Endothelial cell (in vitro differentiated cells): ENCODE measurements around the gene ALDH5A1. TPM values are rescaled to one million over a fixed set of nuclear protein-coding genes. Genes with fewer than 3 reads are reported as not detected.

Source experiments
- DNase-seq: peaks from one replicate; pipeline ENCODE4 v3.0.0; 2021; ENCODE audit warnings: low spot score
- H3K27ac Mint-ChIP-seq: one replicate; pipeline ENCODE4 v1.8.0; 2021; ENCODE audit warnings: mixed read lengths, inconsistent platforms; ENCODE audit not compliant: unreplicated experiment
- H3K27me3 Mint-ChIP-seq: one replicate; pipeline ENCODE4 v1.8.0; 2021; ENCODE audit warnings: mild to moderate bottlenecking, moderate library complexity, mixed read lengths, inconsistent platforms; ENCODE audit not compliant: unreplicated experiment
- H3K36me3 Mint-ChIP-seq: one replicate; pipeline ENCODE4 v1.8.0; 2021; ENCODE audit warnings: mild to moderate bottlenecking, low read depth, mixed read lengths, inconsistent platforms; ENCODE audit not compliant: unreplicated experiment
- H3K4me1 Mint-ChIP-seq: one replicate; pipeline ENCODE4 v1.8.0; 2021; ENCODE audit warnings: mild to moderate bottlenecking, mixed read lengths, inconsistent platforms; ENCODE audit not compliant: unreplicated experiment
- H3K4me3 Mint-ChIP-seq: one replicate; pipeline ENCODE4 v1.8.0; 2021; ENCODE audit warnings: mild to moderate bottlenecking, mixed read lengths, inconsistent platforms; ENCODE audit not compliant: unreplicated experiment
- H3K9me3 Mint-ChIP-seq: one replicate; pipeline ENCODE4 v1.8.0; 2021; ENCODE audit warnings: mixed read lengths, inconsistent platforms; ENCODE audit not compliant: unreplicated experiment
- total RNA-seq: library from RNA; stranded (reverse); fragmentation: NEBNext Ultra II Directional; extraction: Animal tissue kit (Norgen Biotek cat#: 25700); gene quantifications from one replicate; pipeline ENCODE4 v1.2.1, GENCODE V29; 2021; ENCODE audit not compliant: unreplicated experiment
- TF ChIP-seq, protein P1 (sequence below): fragments of 200-600 bp; sonication (generic); IDR thresholded peaks from one replicate; pipeline ENCODE4 v1.5.0; 2021; ENCODE audit warnings: antibody characterized with exemption; ENCODE audit not compliant: unreplicated experiment

ALDH5A1 gene
- total RNA-seq, 1 donor from 2014 or later, result 7.2 TPM

DNA sequence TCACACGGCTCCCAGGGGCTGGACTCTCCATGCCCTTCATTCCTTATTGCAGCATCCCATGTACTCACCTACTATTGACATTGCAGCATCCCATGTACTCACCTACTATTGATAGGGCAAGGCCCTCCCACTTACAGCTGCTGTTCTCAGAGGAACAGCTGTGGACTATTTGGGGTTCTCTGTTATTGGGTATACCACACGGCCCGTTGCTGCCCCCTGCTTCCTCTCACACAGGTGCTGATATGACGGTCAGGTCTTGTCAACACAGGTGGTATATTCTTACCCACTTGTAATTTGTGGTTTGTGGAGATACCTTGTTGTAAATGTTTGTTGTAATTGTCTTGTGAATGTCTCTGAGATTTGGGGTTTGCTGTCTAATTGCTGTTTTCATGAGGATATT lies 18.8 kb downstream of the ALDH5A1 start:
- Mint-ChIP-seq H3K27ac (no peak overlapping the region), H3K36me3 (peaks cover under 1% of the 10 kb centered on the region), H3K4me1 (peaks cover 12% of the 10 kb centered on the region), H3K27me3 (no peaks in the 10 kb centered on the region), H3K9me3 (no peaks in the 10 kb centered on the region), H3K4me3 (no peak overlapping the region)
- no peak for DNase-seq
- TF ChIP-seq, protein P1, sequence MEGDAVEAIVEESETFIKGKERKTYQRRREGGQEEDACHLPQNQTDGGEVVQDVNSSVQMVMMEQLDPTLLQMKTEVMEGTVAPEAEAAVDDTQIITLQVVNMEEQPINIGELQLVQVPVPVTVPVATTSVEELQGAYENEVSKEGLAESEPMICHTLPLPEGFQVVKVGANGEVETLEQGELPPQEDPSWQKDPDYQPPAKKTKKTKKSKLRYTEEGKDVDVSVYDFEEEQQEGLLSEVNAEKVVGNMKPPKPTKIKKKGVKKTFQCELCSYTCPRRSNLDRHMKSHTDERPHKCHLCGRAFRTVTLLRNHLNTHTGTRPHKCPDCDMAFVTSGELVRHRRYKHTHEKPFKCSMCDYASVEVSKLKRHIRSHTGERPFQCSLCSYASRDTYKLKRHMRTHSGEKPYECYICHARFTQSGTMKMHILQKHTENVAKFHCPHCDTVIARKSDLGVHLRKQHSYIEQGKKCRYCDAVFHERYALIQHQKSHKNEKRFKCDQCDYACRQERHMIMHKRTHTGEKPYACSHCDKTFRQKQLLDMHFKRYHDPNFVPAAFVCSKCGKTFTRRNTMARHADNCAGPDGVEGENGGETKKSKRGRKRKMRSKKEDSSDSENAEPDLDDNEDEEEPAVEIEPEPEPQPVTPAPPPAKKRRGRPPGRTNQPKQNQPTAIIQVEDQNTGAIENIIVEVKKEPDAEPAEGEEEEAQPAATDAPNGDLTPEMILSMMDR, result no peak

DNA sequence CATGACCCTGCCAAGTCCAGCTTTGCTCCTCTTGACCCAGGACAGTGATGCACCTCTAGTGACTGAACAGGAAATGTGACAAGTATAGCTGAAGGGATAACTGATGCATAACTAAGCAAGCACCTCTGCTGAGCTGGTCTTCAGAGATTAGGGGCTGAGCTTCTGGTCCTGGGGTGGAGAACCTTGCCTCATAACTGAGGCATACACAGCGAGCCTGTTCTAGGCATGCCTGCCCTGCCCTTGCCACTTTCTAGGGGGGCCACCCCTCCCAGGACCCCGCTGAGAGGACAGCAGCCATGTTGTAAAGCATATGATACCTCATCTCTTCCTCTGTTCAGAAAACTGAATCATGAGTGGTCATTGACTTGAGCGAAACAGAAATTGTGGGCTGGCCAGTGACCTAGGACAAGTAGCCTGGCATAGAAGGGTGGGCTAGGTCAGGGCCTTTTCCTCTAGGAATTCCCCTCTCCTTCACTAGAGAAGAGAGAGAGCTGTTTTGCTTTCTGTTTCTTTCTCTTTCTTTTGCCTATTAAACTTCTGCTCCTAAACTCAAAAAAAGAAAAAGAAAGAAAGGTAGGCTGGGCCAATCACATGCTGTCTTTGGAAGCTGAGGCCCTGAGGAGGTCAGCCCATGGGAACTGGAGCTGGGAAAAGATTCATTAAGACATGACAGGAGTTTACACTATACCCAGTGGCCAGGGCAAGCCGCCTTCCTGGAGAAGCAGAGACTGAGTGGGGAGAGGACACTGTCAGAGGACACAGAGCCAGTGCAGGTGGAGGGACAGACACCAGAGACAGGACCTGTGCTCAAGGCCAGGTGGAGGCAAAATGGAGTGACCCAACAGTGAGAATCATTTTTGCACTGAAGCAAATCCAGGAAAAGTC lies 23.1 kb downstream of the ALDH5A1 start:
- TF ChIP-seq, protein P1, result no peak
- no peak for DNase-seq
- peaks cover 3% of the 10 kb centered on the region for H3K4me1 Mint-ChIP-seq
- H3K9me3 Mint-ChIP-seq, result no peaks in the 10 kb centered on the region
- H3K4me3 Mint-ChIP-seq, result no peak overlapping the region
- peaks cover 3% of the 10 kb centered on the region for H3K27me3 Mint-ChIP-seq
- no peaks in the 10 kb centered on the region for H3K36me3 Mint-ChIP-seq
- H3K27ac Mint-ChIP-seq, result no peak overlapping the region

- no peak overlapping the region for H3K4me3 Mint-ChIP-seq
- H3K27me3 Mint-ChIP-seq, result peaks cover 3% of the 10 kb centered on the region
- DNase-seq, result peak; percentile 74
- peaks cover 4% of the 10 kb centered on the region for H3K4me1 Mint-ChIP-seq
- no peaks in the 10 kb centered on the region for H3K36me3 Mint-ChIP-seq
- H3K9me3 Mint-ChIP-seq, result no peaks in the 10 kb centered on the region
- H3K27ac Mint-ChIP-seq, result no peak overlapping the region
- TF ChIP-seq, protein P1, result no peak
These were observed 26.3 kb downstream of the ALDH5A1 start for GRCh38 chr6:24520929-24521546.

DNA sequence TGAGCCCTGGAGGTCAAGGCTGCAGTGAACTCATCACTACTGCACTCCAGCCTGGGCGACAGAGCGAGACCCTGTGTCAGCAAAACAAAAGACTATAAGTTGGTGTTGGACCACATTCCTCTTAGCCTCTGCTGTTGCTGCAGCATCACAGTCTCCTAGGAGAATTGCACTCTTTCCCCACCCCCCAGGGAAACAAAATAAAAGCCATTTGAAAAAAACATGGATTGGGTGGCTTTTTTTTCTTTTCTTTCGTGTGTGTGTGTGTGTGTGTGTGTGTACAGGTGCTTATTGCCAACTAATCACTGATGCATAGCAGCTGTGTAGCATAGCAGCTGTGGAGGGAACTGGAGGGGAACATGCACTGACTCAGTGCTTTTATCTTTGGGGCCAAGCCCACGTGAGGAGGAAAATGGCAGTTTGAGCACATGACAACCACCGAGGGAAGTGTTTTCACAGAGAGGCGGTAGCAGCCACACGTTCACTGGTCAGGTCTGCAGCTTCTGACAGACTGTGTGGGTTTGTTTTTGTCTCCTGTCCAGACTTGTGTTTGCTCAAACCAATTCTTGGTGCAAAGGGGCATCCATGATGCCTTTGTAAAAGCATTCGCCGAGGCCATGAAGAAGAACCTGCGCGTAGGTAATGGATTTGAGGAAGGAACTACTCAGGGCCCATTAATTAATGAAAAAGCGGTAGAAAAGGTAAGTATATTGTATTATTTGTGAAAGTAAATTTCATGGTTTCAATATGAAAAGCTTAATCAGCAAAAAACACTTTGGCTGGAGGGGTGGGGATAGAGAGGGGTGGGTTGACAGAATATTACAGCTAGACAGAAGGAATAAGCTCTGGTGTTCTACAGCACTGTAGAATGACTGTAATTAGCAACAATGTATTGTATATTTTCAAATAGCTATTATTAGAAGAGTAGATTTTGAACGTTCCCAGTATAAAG lies 27.7 kb downstream of the ALDH5A1 start:
- H3K36me3 Mint-ChIP-seq, result no peaks in the 10 kb centered on the region
- H3K9me3 Mint-ChIP-seq, result no peaks in the 10 kb centered on the region
- no peak overlapping the region for H3K4me3 Mint-ChIP-seq
- DNase-seq, result no peak
- H3K4me1 Mint-ChIP-seq, result peaks cover 8% of the 10 kb centered on the region
- no peak overlapping the region for H3K27ac Mint-ChIP-seq
- H3K27me3 Mint-ChIP-seq, result peaks cover 3% of the 10 kb centered on the region
- TF ChIP-seq, protein P1, result no peak
